Activated T-cell treated with anti-CD3 and anti-CD28 coated beads, Interleukin-2, amount 50 U/mL, for 24 hours (primary cell): Measurements from ENCODE around the gene TRAF3.

ENCODE experiments used
- DNase-seq: peaks from one replicate; pipeline ENCODE4 v3.0.0-alpha.2; 2020
- H3K27ac Mint-ChIP-seq: 2 replicates; pipeline ENCODE4 v1.8.0; 2020; ENCODE audit warnings: mild to moderate bottlenecking, mixed read lengths
- H3K27me3 Mint-ChIP-seq: 2 replicates; pipeline ENCODE4 v1.8.0; 2020; ENCODE audit warnings: mixed read lengths
- H3K36me3 Mint-ChIP-seq: 2 replicates; pipeline ENCODE4 v1.8.0; 2020; ENCODE audit warnings: low read depth, mixed read lengths
- H3K4me1 Mint-ChIP-seq: 2 replicates; pipeline ENCODE4 v1.8.0; 2020; ENCODE audit warnings: low read depth, mixed read lengths
- H3K4me3 Mint-ChIP-seq: 2 replicates; pipeline ENCODE4 v1.8.0; 2020; ENCODE audit warnings: mild to moderate bottlenecking, moderate library complexity, mixed read lengths
- H3K9me3 Mint-ChIP-seq: 2 replicates; pipeline ENCODE4 v1.8.0; 2020; ENCODE audit warnings: mixed read lengths

TRAF3 gene

DNA sequence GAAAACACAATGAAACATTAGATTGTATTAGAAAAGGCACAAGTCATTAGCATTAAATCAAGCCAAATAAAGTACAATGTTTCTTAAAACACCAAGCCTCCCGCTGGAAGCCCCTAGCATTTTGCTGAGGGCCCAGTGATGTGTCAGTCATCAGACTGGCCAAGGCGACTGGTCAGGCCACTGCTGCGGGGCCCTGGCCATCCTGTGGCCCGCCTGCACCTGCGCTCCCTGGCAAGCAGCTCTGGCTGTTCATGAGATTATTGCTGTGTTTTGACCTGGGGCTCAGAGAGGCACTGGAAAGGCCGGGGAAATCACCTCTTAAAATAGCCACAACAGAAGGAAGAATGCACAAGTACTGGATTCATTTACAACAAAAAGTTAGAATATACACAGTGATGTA, 121.0 kb downstream of the TRAF3 start:
- no peak overlapping the region for H3K4me3 Mint-ChIP-seq
- peaks cover 25% of the 10 kb centered on the region for H3K4me1 Mint-ChIP-seq
- no peaks in the 10 kb centered on the region for H3K27me3 Mint-ChIP-seq
- DNase-seq: no peak
- H3K36me3 Mint-ChIP-seq: peaks cover 99% of the 10 kb centered on the region
- no peaks in the 10 kb centered on the region for H3K9me3 Mint-ChIP-seq
- H3K27ac Mint-ChIP-seq: peak overlapping the region; percentile 69

DNA sequence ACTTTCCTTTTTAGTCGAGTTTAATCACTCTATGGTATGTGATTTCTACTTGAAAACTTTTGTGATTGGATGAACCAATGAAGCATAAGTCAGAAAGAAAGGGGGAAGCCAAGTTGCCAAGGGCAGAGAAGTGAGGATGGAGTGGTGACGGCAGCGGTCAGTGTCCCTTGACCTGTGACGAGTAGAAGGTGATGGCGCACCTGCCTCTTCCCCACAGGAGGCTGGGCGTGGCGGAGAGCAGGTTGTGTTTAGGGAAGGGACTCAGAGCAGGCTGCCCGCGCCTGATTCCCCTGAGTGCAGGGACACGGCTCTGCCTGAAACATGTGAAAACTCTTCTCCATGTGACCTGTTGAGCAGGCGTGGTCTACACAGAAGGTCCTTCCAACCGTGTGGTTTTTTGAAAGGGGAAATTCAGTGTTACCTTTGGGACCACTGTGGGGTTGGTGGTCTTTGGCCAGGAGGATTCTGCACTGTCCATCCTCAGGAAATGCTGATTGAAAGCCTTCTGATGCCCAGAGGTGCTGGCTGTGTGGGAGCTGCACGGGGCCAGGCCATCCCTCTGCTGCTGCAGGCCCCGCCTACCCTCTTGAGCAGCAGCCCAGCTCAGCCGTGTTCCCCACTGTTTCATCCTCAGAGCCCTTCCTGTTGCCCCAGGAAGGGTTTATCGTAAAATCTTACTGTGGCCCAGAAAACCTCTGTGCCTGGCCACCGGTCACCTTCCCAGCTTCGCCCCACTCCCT, 121.7 kb downstream of the TRAF3 start:
- peaks cover 25% of the 10 kb centered on the region for H3K4me1 Mint-ChIP-seq
- H3K9me3 Mint-ChIP-seq: no peaks in the 10 kb centered on the region
- no peak for DNase-seq

GRCh38 chr14:102899516-102899900, 122.3 kb downstream of the TRAF3 start:
- peak overlapping the region; percentile 51 for H3K27ac Mint-ChIP-seq
- no peaks in the 10 kb centered on the region for H3K27me3 Mint-ChIP-seq
- DNase-seq: no peak
- peaks cover 99% of the 10 kb centered on the region for H3K36me3 Mint-ChIP-seq
- H3K4me1 Mint-ChIP-seq: peaks cover 25% of the 10 kb centered on the region
- no peaks in the 10 kb centered on the region for H3K9me3 Mint-ChIP-seq
- H3K4me3 Mint-ChIP-seq: no peak overlapping the region

More for the DNA sequence above, 121.7 kb downstream of the TRAF3 start:
- H3K4me3 Mint-ChIP-seq: no peak overlapping the region
- H3K27ac Mint-ChIP-seq: peak overlapping the region; percentile 69
- H3K27me3 Mint-ChIP-seq: no peaks in the 10 kb centered on the region
- H3K36me3 Mint-ChIP-seq: peaks cover 99% of the 10 kb centered on the region

- H3K9me3 Mint-ChIP-seq: no peaks in the 10 kb centered on the region
- peak overlapping the region; percentile 88 for H3K27ac Mint-ChIP-seq
- peaks cover 95% of the 10 kb centered on the region for H3K36me3 Mint-ChIP-seq
- no peak overlapping the region for H3K4me3 Mint-ChIP-seq
- no peaks in the 10 kb centered on the region for H3K27me3 Mint-ChIP-seq
- H3K4me1 Mint-ChIP-seq: peaks cover 25% of the 10 kb centered on the region
- no peak for DNase-seq
Observed at GRCh38 chr14:102900631-102901571, 123.7 kb downstream of the TRAF3 start.

DNA sequence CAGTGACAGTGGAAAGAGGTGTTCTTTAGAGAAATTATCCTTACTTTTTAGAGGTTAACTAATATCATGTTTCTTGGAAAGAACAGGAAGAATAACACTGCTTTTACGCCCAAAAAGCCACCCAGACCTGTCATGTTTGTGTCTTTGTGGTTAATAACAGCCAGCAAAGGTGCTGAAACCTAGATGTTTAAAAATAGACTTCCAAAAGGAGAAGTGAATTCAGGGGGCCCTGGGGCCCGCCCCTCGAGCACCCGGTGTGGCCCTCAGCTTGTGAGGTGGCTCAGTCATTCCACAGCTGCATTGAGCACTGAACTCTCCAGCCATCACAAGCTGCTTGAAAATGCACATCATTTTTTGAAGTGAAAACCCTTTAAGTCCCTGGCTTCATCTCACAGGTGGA, 124.4 kb downstream of the TRAF3 start:
- no peak for DNase-seq
- Mint-ChIP-seq H3K27me3 (no peaks in the 10 kb centered on the region), H3K9me3 (no peaks in the 10 kb centered on the region), H3K27ac (peak overlapping the region; percentile 88), H3K36me3 (peaks cover 95% of the 10 kb centered on the region), H3K4me1 (peaks cover 25% of the 10 kb centered on the region), H3K4me3 (no peak overlapping the region)

DNA sequence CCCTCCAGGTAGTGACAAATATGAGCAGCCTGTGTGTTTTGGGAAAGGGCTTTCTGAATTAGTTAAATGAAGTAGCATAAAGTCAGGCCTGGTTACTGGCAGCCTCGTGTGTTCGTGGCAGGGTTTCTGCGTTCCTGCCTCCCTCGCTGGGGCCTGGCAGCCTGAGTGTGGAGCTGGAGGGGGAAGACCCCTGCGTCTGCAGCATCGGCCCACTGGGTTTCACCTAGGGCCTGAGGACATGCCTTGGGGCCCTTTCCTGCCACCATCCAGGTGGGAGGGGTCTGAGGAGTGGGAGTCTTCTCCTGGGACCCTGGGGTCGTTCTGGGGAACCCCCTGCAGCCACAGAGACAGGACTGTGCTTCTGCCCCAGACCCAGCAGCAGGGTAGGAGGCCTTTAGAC, 124.8 kb downstream of the TRAF3 start:
- no peak for DNase-seq
- peaks cover 95% of the 10 kb centered on the region for H3K36me3 Mint-ChIP-seq
- H3K4me1 Mint-ChIP-seq: peaks cover 25% of the 10 kb centered on the region
- no peaks in the 10 kb centered on the region for H3K9me3 Mint-ChIP-seq
- peak overlapping the region; percentile 88 for H3K27ac Mint-ChIP-seq
- no peak overlapping the region for H3K4me3 Mint-ChIP-seq
- H3K27me3 Mint-ChIP-seq: no peaks in the 10 kb centered on the region

DNA sequence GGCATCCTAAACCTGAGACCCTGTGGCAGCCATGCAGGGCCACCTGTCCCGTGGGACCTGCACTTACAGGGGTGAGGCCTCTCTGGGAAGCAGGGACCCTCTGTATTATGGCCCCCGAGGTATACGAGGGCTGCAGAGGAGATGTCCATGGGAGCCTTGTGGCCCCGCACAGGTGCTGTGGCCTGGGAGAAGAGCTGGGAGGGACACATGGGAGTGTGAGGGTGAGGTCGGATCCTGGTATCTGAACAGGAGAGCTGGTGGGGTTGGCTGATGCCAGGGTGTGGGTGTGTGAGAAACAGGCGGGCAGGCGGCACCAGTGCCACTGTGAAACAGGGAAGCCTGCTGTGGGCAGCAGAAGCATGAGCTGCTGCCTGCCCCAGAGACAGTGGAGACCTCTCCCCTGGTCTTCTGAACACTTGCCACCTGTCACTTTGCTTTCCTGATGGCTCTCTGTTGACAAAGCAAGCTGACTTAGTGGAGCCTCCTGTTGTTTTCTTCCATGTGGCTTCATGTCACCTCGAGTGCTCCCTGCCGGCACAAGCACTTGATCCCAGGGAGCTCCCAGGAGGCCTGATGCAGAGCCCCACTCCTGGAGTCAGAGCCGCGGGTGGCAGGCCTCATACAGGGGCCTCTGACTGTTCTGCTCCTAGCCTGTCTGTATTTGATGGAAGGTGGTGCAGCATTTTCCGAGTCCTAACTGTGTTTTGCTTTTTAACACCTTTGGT, 125.4 kb downstream of the TRAF3 start:
- H3K27ac Mint-ChIP-seq: peak overlapping the region; percentile 80
- no peak for DNase-seq
- H3K9me3 Mint-ChIP-seq: no peaks in the 10 kb centered on the region
- H3K4me1 Mint-ChIP-seq: peaks cover 25% of the 10 kb centered on the region
- peaks cover 94% of the 10 kb centered on the region for H3K36me3 Mint-ChIP-seq
- no peak overlapping the region for H3K4me3 Mint-ChIP-seq
- H3K27me3 Mint-ChIP-seq: no peaks in the 10 kb centered on the region

DNA sequence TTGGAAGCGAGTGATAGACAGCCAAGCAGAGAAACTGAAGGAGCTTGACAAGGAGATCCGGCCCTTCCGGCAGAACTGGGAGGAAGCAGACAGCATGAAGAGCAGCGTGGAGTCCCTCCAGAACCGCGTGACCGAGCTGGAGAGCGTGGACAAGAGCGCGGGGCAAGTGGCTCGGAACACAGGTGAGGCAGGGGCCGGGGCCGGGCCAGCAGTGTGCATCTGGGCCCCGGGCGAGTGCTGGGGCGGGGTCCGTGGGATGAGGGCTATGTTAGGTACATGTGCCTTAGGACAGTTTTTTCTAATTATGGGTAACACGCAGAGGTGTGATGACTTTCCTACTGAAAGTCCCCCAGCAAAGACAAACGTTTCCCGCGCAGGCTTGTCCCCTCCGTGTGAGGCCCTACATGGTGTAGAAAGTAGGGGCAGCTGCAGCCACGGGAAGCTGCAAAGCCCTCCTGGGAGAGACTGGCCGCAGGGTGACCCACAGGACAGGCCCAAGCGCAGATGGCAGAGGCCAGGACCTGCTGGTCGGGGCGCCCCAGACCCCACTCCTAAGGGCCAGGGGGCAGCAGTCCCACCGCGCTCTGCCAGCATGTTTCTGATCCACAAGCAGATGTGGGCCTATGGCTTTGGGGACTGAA, 126.1 kb downstream of the TRAF3 start:
- Mint-ChIP-seq H3K27me3 (no peaks in the 10 kb centered on the region), H3K4me1 (peaks cover 23% of the 10 kb centered on the region), H3K9me3 (no peaks in the 10 kb centered on the region), H3K36me3 (peaks cover 94% of the 10 kb centered on the region), H3K27ac (peak overlapping the region; percentile 80), H3K4me3 (no peak overlapping the region)
- DNase-seq: no peak

- Mint-ChIP-seq H3K4me3 (no peak overlapping the region), H3K9me3 (no peaks in the 10 kb centered on the region), H3K4me1 (peaks cover 17% of the 10 kb centered on the region), H3K27me3 (no peaks in the 10 kb centered on the region), H3K36me3 (peaks cover 92% of the 10 kb centered on the region), H3K27ac (peak overlapping the region; percentile 69)
- no peak for DNase-seq
Observed at GRCh38 chr14:102903889-102904512, 126.8 kb downstream of the TRAF3 start.

- H3K27me3 Mint-ChIP-seq: no peaks in the 10 kb centered on the region
- H3K36me3 Mint-ChIP-seq: peaks cover 88% of the 10 kb centered on the region
- peak overlapping the region; percentile 82 for H3K27ac Mint-ChIP-seq
Observed at GRCh38 chr14:102905116-102906108, 128.2 kb downstream of the TRAF3 start.

DNA sequence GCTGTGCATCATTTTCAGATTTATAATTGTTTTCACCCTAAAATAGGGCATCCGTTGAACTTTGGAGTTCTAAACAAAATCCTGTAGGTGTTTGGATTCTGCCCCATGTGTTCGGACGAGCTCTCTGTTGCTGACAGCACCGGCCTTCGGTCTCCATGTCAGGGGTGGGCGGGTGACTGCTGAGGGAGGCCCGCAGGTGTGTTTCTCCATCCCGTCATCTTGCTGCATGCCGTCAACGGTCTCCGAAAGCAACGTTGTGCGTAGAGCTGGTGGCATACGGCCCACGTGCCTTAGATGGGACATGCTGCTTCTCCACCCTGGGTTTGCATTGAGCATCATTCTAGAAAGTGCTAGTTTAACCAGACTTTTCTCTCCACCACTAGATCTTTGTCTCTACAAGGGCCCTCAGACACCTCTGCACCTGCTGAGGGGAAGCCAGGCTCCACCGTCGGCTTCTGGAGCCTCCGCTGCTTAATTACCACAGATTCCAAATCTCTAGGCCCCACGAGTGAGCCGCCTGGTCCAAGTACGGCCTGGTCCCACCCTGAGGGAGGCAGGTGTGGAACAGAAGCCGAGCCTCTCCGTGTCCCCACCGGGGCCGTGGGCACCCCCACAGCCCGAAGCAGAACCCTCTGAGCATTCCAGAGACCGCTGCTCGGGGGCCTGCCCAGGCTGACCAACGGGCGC, 129.5 kb downstream of the TRAF3 start:
- H3K27me3 Mint-ChIP-seq: no peaks in the 10 kb centered on the region
- no peaks in the 10 kb centered on the region for H3K9me3 Mint-ChIP-seq
- H3K4me1 Mint-ChIP-seq: no peaks in the 10 kb centered on the region
- H3K36me3 Mint-ChIP-seq: peaks cover 88% of the 10 kb centered on the region
- H3K4me3 Mint-ChIP-seq: no peak overlapping the region
- H3K27ac Mint-ChIP-seq: no peak overlapping the region
- DNase-seq: no peak

More at GRCh38 chr14:102905116-102906108, 128.2 kb downstream of the TRAF3 start:
- Mint-ChIP-seq H3K9me3 (no peaks in the 10 kb centered on the region), H3K4me3 (no peak overlapping the region), H3K4me1 (peaks cover 12% of the 10 kb centered on the region)
- no peak for DNase-seq

- Mint-ChIP-seq H3K4me1 (no peaks in the 10 kb centered on the region), H3K27ac (peak overlapping the region; percentile 52), H3K36me3 (peaks cover 85% of the 10 kb centered on the region), H3K9me3 (no peaks in the 10 kb centered on the region), H3K27me3 (no peaks in the 10 kb centered on the region), H3K4me3 (no peak overlapping the region)
- no peak for DNase-seq
Observed at GRCh38 chr14:102907303-102907844, 130.1 kb downstream of the TRAF3 start.
